ENCODE measurements around the gene ZFAND3. TPM values are rescaled to one million over a fixed set of nuclear protein-coding genes. Genes with fewer than 3 reads are reported as not detected.

Gene ZFAND3
- total RNA-seq, 1 experiment from 2014 or later: 64.0 TPM

DNA sequence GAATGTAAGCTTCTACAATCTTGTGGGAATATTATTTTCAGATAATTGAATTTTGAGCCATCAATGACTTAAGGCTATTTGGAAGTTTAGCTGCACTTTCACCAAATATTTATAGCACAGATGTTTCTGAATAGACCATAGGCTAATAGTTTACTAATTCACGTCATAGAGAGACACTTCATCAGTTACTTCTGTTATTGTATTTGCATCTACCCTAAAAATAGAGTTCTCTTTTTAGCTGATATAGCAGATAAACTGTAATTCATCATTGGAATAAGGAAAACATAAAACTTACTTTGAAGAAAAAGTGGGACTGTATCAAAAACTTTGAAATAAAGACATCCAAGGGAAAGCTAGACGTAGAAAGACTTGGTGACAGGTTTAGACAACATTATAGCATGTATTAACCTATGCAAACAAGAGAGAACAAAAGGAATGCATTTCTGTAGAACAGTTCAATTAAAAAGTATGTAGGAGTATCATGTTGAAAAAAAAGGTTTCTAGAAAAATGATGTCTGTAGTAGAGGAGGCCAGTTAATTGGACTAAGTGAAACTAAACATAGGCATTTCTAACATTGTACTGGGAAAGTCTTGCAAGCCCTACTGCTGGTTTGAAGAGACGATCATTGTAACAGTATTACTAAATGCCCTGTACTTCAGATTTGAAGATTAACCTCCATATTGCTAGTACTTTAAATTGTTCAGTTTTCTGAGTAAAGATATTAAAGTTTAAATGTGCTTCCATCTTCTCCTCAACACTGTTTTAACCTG lies 123.3 kb downstream of the ZFAND3 start:
- ChIA-PET POLR2A (ENCODE audit: low non-redundant PET) (no interaction called here), CTCF (no interaction called here)
- BruUV-seq (replicated peaks): no TSS peak
- Histone ChIP-seq H3K4me1 (ENCODE audit: insufficient read depth, low read length, poor library complexity, severe bottlenecking) (peaks cover 57% of the 10 kb centered on the region), H3K36me3 (ENCODE audit: insufficient read depth, low read length, poor library complexity, severe bottlenecking) (no peaks in the 10 kb centered on the region), H3K9me3 (ENCODE audit: low read depth, low read length, poor library complexity, severe bottlenecking) (no peaks in the 10 kb centered on the region), H3K27ac (ENCODE audit: low read depth, low read length, poor library complexity, severe bottlenecking) (no peak overlapping the region), H3K4me3 (ENCODE audit: low read depth, low read length, poor library complexity, severe bottlenecking) (no peak overlapping the region), H3K27me3 (replicated peaks; ENCODE audit: insufficient read depth, low read depth, low read length, poor library complexity) (no peaks in the 10 kb centered on the region)
- intact Hi-C loops (cut with micrococcal nuclease; ENCODE audit: unreplicated experiment): no loop called here
- no peak for TF ChIP-seq EZH2 (IDR thresholded peaks at IDR 0.05; ENCODE audit: borderline replicate concordance, low read depth, low read length, poor library complexity, severe bottlenecking)
- no peak for TF ChIP-seq CTCF (conservative IDR thresholded peaks at IDR 0.05; ENCODE audit: low read depth, low read length)
- no peak for DNase-seq (ENCODE audit: low spot score)

DNA sequence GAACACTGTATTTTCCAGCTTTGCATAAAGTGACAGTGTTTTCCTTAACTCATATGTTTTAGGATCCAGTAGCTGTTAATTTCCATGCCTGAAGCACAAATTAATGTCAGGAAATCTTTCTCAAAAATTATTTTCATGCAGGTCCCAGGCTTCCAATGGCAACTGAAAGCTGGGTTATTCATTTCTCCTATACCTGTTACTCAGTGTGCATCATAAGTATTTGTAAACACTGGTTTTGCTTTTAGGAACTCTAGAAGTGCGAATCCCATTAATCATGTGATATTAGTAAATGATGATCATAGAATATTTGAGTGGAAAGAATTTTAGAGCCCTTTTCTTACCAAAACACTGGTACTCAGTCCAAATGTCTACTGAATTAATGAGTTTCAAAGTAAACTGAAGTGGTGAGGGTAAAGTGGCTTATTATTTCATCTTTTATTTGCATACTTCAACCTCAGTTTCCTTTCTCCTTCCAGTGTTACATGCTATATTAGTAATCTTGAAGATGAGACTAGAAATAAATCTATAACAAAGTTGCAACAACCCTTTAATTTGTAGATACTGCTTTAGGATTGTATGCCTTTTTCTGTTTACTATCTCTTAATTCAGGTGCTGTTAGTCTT lies 124.0 kb downstream of the ZFAND3 start:
- ChIA-PET CTCF (no interaction called here), POLR2A (ENCODE audit: low non-redundant PET) (no interaction called here)
- peaks cover 49% of the 10 kb centered on the region for H3K4me1 ChIP-seq (ENCODE audit: insufficient read depth, low read length, poor library complexity, severe bottlenecking)
- no peak overlapping the region for H3K4me3 ChIP-seq (ENCODE audit: low read depth, low read length, poor library complexity, severe bottlenecking)
- H3K27ac ChIP-seq (ENCODE audit: low read depth, low read length, poor library complexity, severe bottlenecking): no peak overlapping the region
- H3K27me3 ChIP-seq (replicated peaks; ENCODE audit: insufficient read depth, low read depth, low read length, poor library complexity): no peaks in the 10 kb centered on the region
- intact Hi-C loops (cut with micrococcal nuclease; ENCODE audit: unreplicated experiment): no loop called here
- TF ChIP-seq CTCF (conservative IDR thresholded peaks at IDR 0.05; ENCODE audit: low read depth, low read length): no peak
- TF ChIP-seq EZH2 (IDR thresholded peaks at IDR 0.05; ENCODE audit: borderline replicate concordance, low read depth, low read length, poor library complexity, severe bottlenecking): no peak
- no peaks in the 10 kb centered on the region for H3K9me3 ChIP-seq (ENCODE audit: low read depth, low read length, poor library complexity, severe bottlenecking)
- no TSS peak for BruUV-seq (replicated peaks)
- DNase-seq (ENCODE audit: low spot score): no peak
- H3K36me3 ChIP-seq (ENCODE audit: insufficient read depth, low read length, poor library complexity, severe bottlenecking): no peaks in the 10 kb centered on the region

DNA sequence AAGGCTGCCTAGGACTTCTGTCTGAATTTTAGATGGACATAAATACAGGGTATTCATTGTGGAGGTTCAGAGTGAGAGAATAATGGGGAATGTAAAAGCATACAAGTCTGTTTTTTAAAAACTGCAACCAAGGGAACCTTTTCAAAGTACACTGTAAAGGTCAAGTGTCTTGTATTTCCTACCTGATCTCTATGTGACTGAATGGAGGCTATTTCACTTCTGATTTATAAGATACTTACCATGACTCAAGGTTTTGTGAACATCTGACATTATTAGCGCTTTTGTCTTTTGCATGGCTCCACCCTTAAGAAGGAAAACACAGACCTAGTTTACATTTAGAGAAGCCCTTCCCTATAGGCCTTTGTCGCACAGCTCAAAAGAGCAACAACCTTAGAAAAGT lies 126.5 kb downstream of the ZFAND3 start:
- BruUV-seq (replicated peaks): no TSS peak
- intact Hi-C loops (cut with micrococcal nuclease; ENCODE audit: unreplicated experiment): no loop called here
- Histone ChIP-seq H3K27me3 (replicated peaks; ENCODE audit: insufficient read depth, low read depth, low read length, poor library complexity) (no peaks in the 10 kb centered on the region), H3K36me3 (ENCODE audit: insufficient read depth, low read length, poor library complexity, severe bottlenecking) (no peaks in the 10 kb centered on the region), H3K4me3 (ENCODE audit: low read depth, low read length, poor library complexity, severe bottlenecking) (no peak overlapping the region), H3K27ac (ENCODE audit: low read depth, low read length, poor library complexity, severe bottlenecking) (no peak overlapping the region), H3K4me1 (ENCODE audit: insufficient read depth, low read length, poor library complexity, severe bottlenecking) (peaks cover 25% of the 10 kb centered on the region), H3K9me3 (ENCODE audit: low read depth, low read length, poor library complexity, severe bottlenecking) (no peaks in the 10 kb centered on the region)
- POLR2A ChIA-PET (ENCODE audit: low non-redundant PET): no interaction called here
- DNase-seq (ENCODE audit: low spot score): no peak
- CTCF ChIA-PET: no interaction called here
- no peak for TF ChIP-seq CTCF (conservative IDR thresholded peaks at IDR 0.05; ENCODE audit: low read depth, low read length)
- no peak for TF ChIP-seq EZH2 (IDR thresholded peaks at IDR 0.05; ENCODE audit: borderline replicate concordance, low read depth, low read length, poor library complexity, severe bottlenecking)
